Activated CD4-positive, alpha-beta T cell treated with anti-CD3 and anti-CD28 coated beads, Interleukin-2, amount 10 ng/mL, durations not matched to agents 7 days and 5 days (primary cell): ENCODE data around the gene REELD1. TPM values are rescaled to one million over a fixed set of nuclear protein-coding genes. Genes with fewer than 3 reads are reported as not detected.

Experiments used
- CTCF ChIA-PET: fragments of 350-600 bp; sonication (Branson Sonifier 250); formaldehyde crosslinking; loops from one replicate; lab custom pipeline; 2021; ENCODE audit warnings: antibody characterized with exemption; lab: Charles Lee
- POLR2A ChIA-PET: fragments of 350-600 bp; sonication (Branson Sonifier 250); formaldehyde crosslinking; loops from one replicate; lab custom pipeline; 2021; ENCODE audit warnings: antibody characterized with exemption; lab: Charles Lee
- DNase-seq: peaks from one replicate; pipeline ENCODE4 v3.0.0-alpha.2; 2020
- H3K27ac Mint-ChIP-seq: one replicate; pipeline ENCODE4 v1.8.0; 2021; ENCODE audit warnings: mild to moderate bottlenecking, moderate library complexity, mixed read lengths
- H3K27me3 Mint-ChIP-seq: one replicate; pipeline ENCODE4 v1.8.0; 2021; ENCODE audit warnings: mixed read lengths
- H3K36me3 Mint-ChIP-seq: one replicate; pipeline ENCODE4 v1.8.0; 2021; ENCODE audit warnings: low read depth, mixed read lengths
- H3K4me1 Mint-ChIP-seq: one replicate; pipeline ENCODE4 v1.8.0; 2021; ENCODE audit warnings: mixed read lengths
- H3K4me3 Mint-ChIP-seq: one replicate; pipeline ENCODE4 v1.8.0; 2021; ENCODE audit warnings: mild to moderate bottlenecking, moderate library complexity, mixed read lengths
- H3K9me3 Mint-ChIP-seq: one replicate; pipeline ENCODE4 v1.8.0; 2021; ENCODE audit warnings: mixed read lengths
- total RNA-seq, 2 experiments: library from RNA; stranded (reverse); gene quantifications; one replicate each; pipeline ENCODE4 v1.2.3, GENCODE V29; 2021

The REELD1 gene
- under 1 TPM; 0.08 to 0.20 TPM for total RNA-seq

GRCh38 chr4:146214238-146214637 lies at the start of gene REELD1:
Gene REELD1, plus strand, starts transcription at chr4:146214538. Its CDS starts 2,415 bp downstream, at chr4:146216953.
- Mint-ChIP-seq H3K4me3 (no peak within 1 kb of the TSS), H3K36me3 (no peaks in the 10 kb centered on the region), H3K4me1 (no peaks in the 10 kb centered on the region), H3K27me3 (peaks cover 2% of the 10 kb centered on the region), H3K27ac (no peak within 1 kb of the TSS), H3K9me3 (no peaks in the 10 kb centered on the region)
- DNase-seq = no peak
- ChIA-PET CTCF (no interaction called here), POLR2A (no interaction called here)

- CTCF ChIA-PET = interaction anchor here (1.4 kb wide), 1 partner anchor 12 kb away, joined by 3 read pairs; no protein-coding TSS in a partner anchor
- POLR2A ChIA-PET = no interaction called here
- DNase-seq = no peak
- no peaks in the 10 kb centered on the region for H3K27me3 Mint-ChIP-seq
- H3K4me1 Mint-ChIP-seq = no peaks in the 10 kb centered on the region
- H3K27ac Mint-ChIP-seq = no peak overlapping the region
- H3K36me3 Mint-ChIP-seq = no peaks in the 10 kb centered on the region
- no peak overlapping the region for H3K4me3 Mint-ChIP-seq
- H3K9me3 Mint-ChIP-seq = peaks cover 11% of the 10 kb centered on the region
These were observed 49.1 kb upstream of the REELD1 start for GRCh38 chr4:146165221-146165620.

- Mint-ChIP-seq H3K9me3 (peaks cover 11% of the 10 kb centered on the region), H3K4me3 (no peak overlapping the region), H3K36me3 (no peaks in the 10 kb centered on the region), H3K27ac (no peak overlapping the region), H3K4me1 (no peaks in the 10 kb centered on the region), H3K27me3 (no peaks in the 10 kb centered on the region)
- POLR2A ChIA-PET = no interaction called here
- CTCF ChIA-PET = interaction anchor here (1.4 kb wide), 1 partner anchor 13 kb away, joined by 3 read pairs; no protein-coding TSS in a partner anchor
- DNase-seq = no peak
These were observed 48.5 kb upstream of the REELD1 start for GRCh38 chr4:146165840-146166239.

GRCh38 chr4:146170149-146170548 lies 44.2 kb upstream of the REELD1 start:
- Mint-ChIP-seq H3K4me3 (no peak overlapping the region), H3K27ac (no peak overlapping the region), H3K36me3 (no peaks in the 10 kb centered on the region), H3K27me3 (no peaks in the 10 kb centered on the region), H3K9me3 (peaks cover 2% of the 10 kb centered on the region), H3K4me1 (peaks cover 1% of the 10 kb centered on the region)
- POLR2A ChIA-PET = no interaction called here
- no peak for DNase-seq
- CTCF ChIA-PET = interaction anchor here (1.1 kb wide), 1 partner anchor 18 kb away, joined by 3 read pairs; no protein-coding TSS in a partner anchor

- no peaks in the 10 kb centered on the region for H3K27me3 Mint-ChIP-seq
- POLR2A ChIA-PET = no interaction called here
- peak within 1 kb of the TSS; percentile 83 for H3K4me3 Mint-ChIP-seq
- H3K4me1 Mint-ChIP-seq = peaks cover 36% of the 10 kb centered on the region
- CTCF ChIA-PET = no interaction called here
- peaks cover 8% of the 10 kb centered on the region for H3K36me3 Mint-ChIP-seq
- peak; percentile 85 for DNase-seq
- H3K27ac Mint-ChIP-seq = peak within 1 kb of the TSS; percentile 94
- no peaks in the 10 kb centered on the region for H3K9me3 Mint-ChIP-seq
These were observed 38.5 kb upstream of the REELD1 start, which contains the start of gene LSM6 for GRCh38 chr4:146175541-146176453. Gene LSM6, plus strand, starts transcription at chr4:146175718. Its CDS starts 7,204 bp downstream, at chr4:146182922.

- Mint-ChIP-seq H3K9me3 (no peaks in the 10 kb centered on the region), H3K27ac (peak overlapping the region; percentile 94), H3K4me3 (peak overlapping the region; percentile 83), H3K27me3 (no peaks in the 10 kb centered on the region), H3K36me3 (peaks cover 12% of the 10 kb centered on the region), H3K4me1 (peaks cover 40% of the 10 kb centered on the region)
- CTCF ChIA-PET = no interaction called here
- POLR2A ChIA-PET = no interaction called here
- no peak for DNase-seq
These were observed 37.4 kb upstream of the REELD1 start for GRCh38 chr4:146176891-146177290.

GRCh38 chr4:146178126-146178525 lies 36.2 kb upstream of the REELD1 start:
- DNase-seq = no peak
- no peak overlapping the region for H3K4me3 Mint-ChIP-seq
- ChIA-PET CTCF (no interaction called here), POLR2A (no interaction called here)
- no peaks in the 10 kb centered on the region for H3K9me3 Mint-ChIP-seq
- no peak overlapping the region for H3K27ac Mint-ChIP-seq
- H3K4me1 Mint-ChIP-seq = peaks cover 40% of the 10 kb centered on the region
- peaks cover 18% of the 10 kb centered on the region for H3K36me3 Mint-ChIP-seq
- H3K27me3 Mint-ChIP-seq = no peaks in the 10 kb centered on the region

GRCh38 chr4:146179784-146180370 lies 34.5 kb upstream of the REELD1 start:
- ChIA-PET CTCF (no interaction called here), POLR2A (no interaction called here)
- Mint-ChIP-seq H3K27me3 (no peaks in the 10 kb centered on the region), H3K36me3 (peaks cover 22% of the 10 kb centered on the region), H3K27ac (no peak overlapping the region), H3K9me3 (no peaks in the 10 kb centered on the region), H3K4me1 (peaks cover 40% of the 10 kb centered on the region), H3K4me3 (no peak overlapping the region)
- no peak for DNase-seq

GRCh38 chr4:146182443-146182842 lies 31.9 kb upstream of the REELD1 start:
- no peaks in the 10 kb centered on the region for H3K9me3 Mint-ChIP-seq
- ChIA-PET CTCF (no interaction called here), POLR2A (no interaction called here)
- H3K36me3 Mint-ChIP-seq = peaks cover 39% of the 10 kb centered on the region
- no peak overlapping the region for H3K4me3 Mint-ChIP-seq
- no peak for DNase-seq
- H3K27me3 Mint-ChIP-seq = no peaks in the 10 kb centered on the region
- peaks cover 28% of the 10 kb centered on the region for H3K4me1 Mint-ChIP-seq
- no peak overlapping the region for H3K27ac Mint-ChIP-seq

- H3K9me3 Mint-ChIP-seq = no peaks in the 10 kb centered on the region
- peaks cover 22% of the 10 kb centered on the region for H3K4me1 Mint-ChIP-seq
- no peak overlapping the region for H3K4me3 Mint-ChIP-seq
- peaks cover 40% of the 10 kb centered on the region for H3K36me3 Mint-ChIP-seq
- no peak overlapping the region for H3K27ac Mint-ChIP-seq
- ChIA-PET POLR2A (no interaction called here), CTCF (interaction anchor here (1.4 kb wide), 1 partner anchor 60 kb away, joined by 3 read pairs; no protein-coding TSS in a partner anchor)
- H3K27me3 Mint-ChIP-seq = no peaks in the 10 kb centered on the region
- DNase-seq = no peak
These were observed 31.1 kb upstream of the REELD1 start for GRCh38 chr4:146183209-146183608.

GRCh38 chr4:146186041-146186440 lies 28.3 kb upstream of the REELD1 start:
- POLR2A ChIA-PET = no interaction called here
- H3K9me3 Mint-ChIP-seq = no peaks in the 10 kb centered on the region
- no peak for DNase-seq
- H3K4me3 Mint-ChIP-seq = no peak overlapping the region
- CTCF ChIA-PET = no interaction called here
- peaks cover 4% of the 10 kb centered on the region for H3K4me1 Mint-ChIP-seq
- H3K36me3 Mint-ChIP-seq = peaks cover 48% of the 10 kb centered on the region
- no peak overlapping the region for H3K27ac Mint-ChIP-seq
- no peaks in the 10 kb centered on the region for H3K27me3 Mint-ChIP-seq

- Mint-ChIP-seq H3K4me1 (peaks cover 2% of the 10 kb centered on the region), H3K36me3 (peaks cover 52% of the 10 kb centered on the region)
- CTCF ChIA-PET = no interaction called here
These were observed 27.7 kb upstream of the REELD1 start for GRCh38 chr4:146186596-146186995.

GRCh38 chr4:146190456-146190855 lies 23.9 kb upstream of the REELD1 start:
- no peak overlapping the region for H3K4me3 Mint-ChIP-seq
- H3K27ac Mint-ChIP-seq = no peak overlapping the region
- CTCF ChIA-PET = interaction anchor here (1.1 kb wide), 1 partner anchor 19 kb away, joined by 3 read pairs; no protein-coding TSS in a partner anchor
- peaks cover 45% of the 10 kb centered on the region for H3K36me3 Mint-ChIP-seq
- H3K9me3 Mint-ChIP-seq = no peaks in the 10 kb centered on the region
- no peaks in the 10 kb centered on the region for H3K27me3 Mint-ChIP-seq
- POLR2A ChIA-PET = no interaction called here
- DNase-seq = no peak
- H3K4me1 Mint-ChIP-seq = no peaks in the 10 kb centered on the region

More at GRCh38 chr4:146186596-146186995, 27.7 kb upstream of the REELD1 start:
- Mint-ChIP-seq H3K9me3 (no peaks in the 10 kb centered on the region), H3K4me3 (no peak overlapping the region), H3K27me3 (no peaks in the 10 kb centered on the region), H3K27ac (no peak overlapping the region)
- POLR2A ChIA-PET = no interaction called here
- no peak for DNase-seq
